ENCODE data around the gene SERBP1.

The SERBP1 gene

GRCh38 chr1:67468066-67468718 lies 38.0 kb upstream of the SERBP1 start:
- no peak for DNase-seq (ENCODE audit: low spot score)
- TF ChIP-seq CTCF (IDR thresholded peaks at IDR 0.05; ENCODE audit: extremely low read depth, missing control alignments), result no peak

- DNase-seq (ENCODE audit: low spot score), result no peak
- TF ChIP-seq CTCF (IDR thresholded peaks at IDR 0.05; ENCODE audit: extremely low read depth, missing control alignments), result no peak
These were observed 35.2 kb upstream of the SERBP1 start for GRCh38 chr1:67465375-67465774.

GRCh38 chr1:67464746-67465145 lies 34.5 kb upstream of the SERBP1 start:
- no peak for TF ChIP-seq CTCF (IDR thresholded peaks at IDR 0.05; ENCODE audit: extremely low read depth, missing control alignments)
- DNase-seq (ENCODE audit: low spot score), result no peak

GRCh38 chr1:67464058-67464457 lies 33.9 kb upstream of the SERBP1 start:
- no peak for TF ChIP-seq CTCF (IDR thresholded peaks at IDR 0.05; ENCODE audit: extremely low read depth, missing control alignments)
- no peak for DNase-seq (ENCODE audit: low spot score)

- DNase-seq (ENCODE audit: low spot score), result no peak
- TF ChIP-seq CTCF (IDR thresholded peaks at IDR 0.05; ENCODE audit: extremely low read depth, missing control alignments), result no peak
These were observed 33.2 kb upstream of the SERBP1 start for GRCh38 chr1:67463298-67463955.

- DNase-seq (ENCODE audit: low spot score), result no peak
These were observed 30.7 kb upstream of the SERBP1 start for GRCh38 chr1:67460676-67461500.

More at GRCh38 chr1:67460676-67461500, 30.7 kb upstream of the SERBP1 start:
- TF ChIP-seq CTCF (IDR thresholded peaks at IDR 0.05; ENCODE audit: extremely low read depth, missing control alignments), result no peak
